Thyroid gland (tissue), 4 donors: ENCODE measurements around the gene TMEM254.

Experiments
- CTCF ChIP-seq, 6 experiments: fragments of 200-600 bp in 3 of 6; fragments of 450-650 bp in 3 of 6; sonication (generic) in 3 of 6; IDR thresholded peaks; one replicate each; pipeline ENCODE4 v1.5.1; 2016 to 2019; ENCODE audit warnings: antibody characterized with exemption in 6 of 6, mild to moderate bottlenecking in 2 of 6, inconsistent platforms in 1 of 6, moderate library complexity in 1 of 6
- POLR2A ChIP-seq, 2 donors: fragments of 450-650 bp; IDR thresholded peaks; one replicate each; pipeline ENCODE4 v1.6.1; 2017; ENCODE audit warnings: antibody characterized with exemption in 2 of 2, mild to moderate bottlenecking in 2 of 2, moderate library complexity in 1 of 2

- TF ChIP-seq POLR2A (IDR thresholded peaks at IDR 0.05) (no peak), CTCF (IDR thresholded peaks at IDR 0.05) (no peak)
Observed at GRCh38 chr10:80141696-80142460, 63.4 kb downstream of the TMEM254 start.
